ENCODE data around the gene KRT10.
"Not testable (repeated sequence)": the region's sequence is repeated elsewhere in the genome, so short reads cannot be mapped to it uniquely, and the experiment has no call there.

The KRT10 gene

GRCh38 chr17:40832840-40833239 lies 10.4 kb upstream of the KRT10 start:
- DNase-seq, result no peak

GRCh38 chr17:40830085-40830776 lies 7.8 kb upstream of the KRT10 start:
- no peak for DNase-seq

- DNase-seq, result no peak
Observed at GRCh38 chr17:40828454-40829044, 6.1 kb upstream of the KRT10 start.

- no peak for DNase-seq
Observed at GRCh38 chr17:40827746-40828453, 5.5 kb upstream of the KRT10 start.

GRCh38 chr17:40825599-40825998 lies 3.2 kb upstream of the KRT10 start:
- DNase-seq, result no peak

GRCh38 chr17:40824015-40824832 lies 1.8 kb upstream of the KRT10 start:
- no peak for DNase-seq

- no peak for DNase-seq
Observed at GRCh38 chr17:40821536-40821935, 878 bp downstream of the KRT10 start.

GRCh38 chr17:40820228-40820838 lies 2.1 kb downstream of the KRT10 start:
- no peak for DNase-seq

- DNase-seq, result no peak
Observed at GRCh38 chr17:40819528-40820125, 2.8 kb downstream of the KRT10 start.

- DNase-seq, result peak; percentile 88
Observed at GRCh38 chr17:40818733-40819527, 3.5 kb downstream of the KRT10 start.

GRCh38 chr17:40818343-40818732 lies 4.1 kb downstream of the KRT10 start:
- DNase-seq, result no peak

GRCh38 chr17:40817103-40817682 lies 5.2 kb downstream of the KRT10 start:
- no peak for DNase-seq

- no peak for DNase-seq
Observed at GRCh38 chr17:40816569-40816968, 5.8 kb downstream of the KRT10 start.

- DNase-seq, result no peak
Observed at GRCh38 chr17:40815381-40815780, 7.0 kb downstream of the KRT10 start.

- not testable (repeated sequence) for DNase-seq
Observed at GRCh38 chr17:40814657-40815056, 7.8 kb downstream of the KRT10 start.

- DNase-seq, result no peak
Observed at GRCh38 chr17:40813804-40814203, 8.6 kb downstream of the KRT10 start.

- no peak for DNase-seq
Observed at GRCh38 chr17:40812639-40813038, 9.8 kb downstream of the KRT10 start.

- no peak for DNase-seq
Observed at GRCh38 chr17:40810494-40810893, 11.9 kb downstream of the KRT10 start.

- DNase-seq, result no peak
Observed at GRCh38 chr17:40809721-40810421, 12.5 kb downstream of the KRT10 start.

- no peak for DNase-seq
Observed at GRCh38 chr17:40806131-40806530, 16.3 kb downstream of the KRT10 start.

All from activated naive CD4-positive, alpha-beta T cell treated with Interleukin-2 at 50 U/mL for 16 hours (primary cell).